NCI-H345 treated with DMSO at 0.1 percent for 48 hours (cell line): ENCODE results near the gene COG4.
"Not testable (repeated sequence)": the region's sequence is repeated elsewhere in the genome, so short reads cannot be mapped to it uniquely, and the experiment has no call there.

ENCODE experiments used
- DNase-seq: peaks from one replicate; lab custom pipeline; 2025; ENCODE audit not compliant: unreplicated experiment; lab: John Stamatoyannopoulos, UW

The COG4 gene

DNA sequence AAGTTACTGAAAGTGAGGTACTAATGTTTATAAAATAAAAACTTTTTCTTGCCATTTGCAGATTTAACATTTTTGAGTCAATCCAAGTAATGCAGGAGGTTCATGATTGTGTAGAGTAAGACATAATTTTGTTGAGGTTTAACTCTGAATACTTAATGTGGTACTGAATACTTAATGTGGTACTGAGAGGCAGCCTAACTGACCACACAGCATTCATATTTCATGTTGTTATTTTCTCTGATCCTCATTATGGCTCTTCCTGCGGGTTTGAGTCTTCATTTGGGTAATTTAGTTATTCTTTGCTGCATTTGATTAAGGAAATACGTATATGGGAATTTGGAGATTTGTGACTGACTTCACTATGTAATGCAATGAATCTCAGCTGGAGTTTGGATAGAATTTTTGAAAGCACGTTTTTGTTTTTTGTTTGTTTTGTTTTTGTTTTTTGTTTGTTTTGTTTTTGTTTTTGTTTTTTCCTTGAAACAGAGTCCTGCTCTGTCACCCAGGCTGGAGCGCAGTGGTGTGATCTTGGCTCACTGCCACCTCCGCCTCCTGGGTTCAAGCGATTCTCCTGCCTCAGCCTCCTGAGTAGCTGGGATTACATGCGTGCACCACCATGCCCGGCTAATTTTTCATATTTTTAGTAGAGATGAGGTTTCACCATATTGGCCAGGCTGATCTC lies 4.1 kb upstream of the COG4 start:
- no peak for DNase-seq

DNA sequence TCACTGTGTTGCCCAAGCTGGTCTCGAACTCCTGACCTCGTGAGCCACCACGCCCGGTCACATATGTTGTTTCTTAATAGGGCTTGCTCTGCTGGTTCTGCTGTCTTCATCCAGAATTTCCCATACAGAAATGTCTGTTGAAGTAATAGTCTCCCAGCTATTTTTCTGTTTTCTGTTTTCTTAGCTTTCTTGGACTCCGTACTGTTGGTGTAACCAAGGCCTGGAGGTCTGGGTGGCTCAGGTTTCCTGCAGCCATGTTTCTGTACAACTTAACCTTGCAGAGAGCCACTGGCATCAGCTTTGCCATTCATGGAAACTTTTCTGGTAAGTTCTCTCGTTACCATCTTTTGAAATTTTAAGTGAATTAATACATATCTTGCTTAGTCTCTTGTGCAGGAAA lies 3.0 kb upstream of the COG4 start:
- DNase-seq, result no peak

- not testable (repeated sequence) for DNase-seq
Measured at GRCh38 chr16:70524399-70524825, 1.1 kb upstream of the COG4 start.

GRCh38 chr16:70523743-70524398 lies 517 bp upstream of the COG4 start, which contains the start of gene SF3B3:
Gene SF3B3, plus strand, starts transcription at chr16:70523816. Its CDS starts 2,841 bp downstream, at chr16:70526657.
- peak; percentile 26 for DNase-seq

GRCh38 chr16:70522216-70523075 lies 908 bp downstream of the COG4 start:
- no peak for DNase-seq

DNA sequence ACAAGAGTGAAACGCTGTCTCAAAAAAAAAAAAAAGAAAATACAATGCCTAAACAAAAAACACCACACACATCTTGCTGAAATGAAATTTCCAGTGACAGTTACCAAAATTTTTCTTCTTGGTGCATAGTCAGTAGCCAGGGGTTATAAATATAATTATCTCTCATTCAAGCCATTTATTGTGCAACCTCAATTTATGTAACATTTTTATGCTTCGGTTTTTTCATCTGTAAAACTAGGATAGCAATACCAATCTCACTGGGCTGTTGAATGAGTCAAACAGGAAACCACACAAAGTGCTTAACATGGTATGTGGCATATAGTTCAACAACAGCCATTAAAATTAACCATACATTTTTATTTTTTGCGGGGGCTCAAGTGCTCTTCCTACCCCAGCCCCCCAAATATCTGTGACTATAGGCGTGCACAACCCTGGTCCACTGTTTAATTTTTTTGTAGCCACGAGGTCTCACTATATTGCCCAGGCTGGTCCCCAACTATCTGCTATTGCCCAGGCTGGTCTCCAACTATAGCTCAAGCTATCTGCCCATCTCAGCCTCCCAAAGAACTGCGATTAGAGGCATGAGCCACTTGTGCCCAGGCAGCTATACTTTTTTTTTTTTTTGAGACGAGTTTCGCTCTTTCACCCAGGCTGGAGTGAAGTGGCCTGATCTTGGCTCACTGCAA lies 2.6 kb downstream of the COG4 start:
- no peak for DNase-seq

DNA sequence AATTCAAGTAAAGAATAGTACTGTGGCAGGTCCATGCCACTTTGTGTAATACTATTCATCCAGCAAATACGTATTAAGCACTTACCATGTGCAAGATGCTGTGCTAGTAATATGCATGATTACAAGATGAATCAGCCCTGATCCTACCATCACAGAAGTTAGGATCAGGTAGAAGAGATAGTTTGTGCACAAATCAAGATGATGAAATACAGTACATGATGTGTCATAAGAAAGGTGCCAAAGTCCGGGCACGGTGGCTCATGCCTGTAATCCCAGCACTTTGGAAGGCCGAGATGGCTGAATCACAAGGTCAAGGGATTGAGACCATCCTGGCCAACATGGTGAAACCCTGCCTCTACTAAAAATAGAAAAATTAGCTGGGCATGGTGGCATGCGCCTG lies 10.9 kb downstream of the COG4 start:
- no peak for DNase-seq

- no peak for DNase-seq
Measured at GRCh38 chr16:70511833-70512232, 11.5 kb downstream of the COG4 start.

GRCh38 chr16:70510216-70510615 lies 13.1 kb downstream of the COG4 start:
- no peak for DNase-seq

- no peak for DNase-seq
Measured at GRCh38 chr16:70508752-70509151, 14.6 kb downstream of the COG4 start.

DNA sequence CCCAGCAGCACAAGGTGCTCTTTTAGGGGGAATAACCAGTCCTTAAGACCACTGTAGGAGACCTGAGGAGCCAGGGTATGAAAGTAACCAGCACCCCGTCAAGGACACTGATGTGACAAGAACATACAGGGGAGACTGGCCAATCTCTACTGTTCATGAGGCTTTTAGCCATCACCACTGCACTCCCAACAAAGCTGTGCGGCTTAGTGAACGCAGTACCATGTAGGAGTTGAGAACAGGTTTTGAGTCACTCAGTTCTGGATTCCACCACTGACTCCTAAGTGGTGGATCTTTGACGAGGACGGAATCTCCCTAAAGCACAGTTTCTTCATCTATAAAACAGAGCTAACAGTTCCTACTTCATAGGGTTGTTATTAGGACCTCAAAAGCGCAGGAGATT lies 26.8 kb downstream of the COG4 start:
- DNase-seq, result no peak

DNA sequence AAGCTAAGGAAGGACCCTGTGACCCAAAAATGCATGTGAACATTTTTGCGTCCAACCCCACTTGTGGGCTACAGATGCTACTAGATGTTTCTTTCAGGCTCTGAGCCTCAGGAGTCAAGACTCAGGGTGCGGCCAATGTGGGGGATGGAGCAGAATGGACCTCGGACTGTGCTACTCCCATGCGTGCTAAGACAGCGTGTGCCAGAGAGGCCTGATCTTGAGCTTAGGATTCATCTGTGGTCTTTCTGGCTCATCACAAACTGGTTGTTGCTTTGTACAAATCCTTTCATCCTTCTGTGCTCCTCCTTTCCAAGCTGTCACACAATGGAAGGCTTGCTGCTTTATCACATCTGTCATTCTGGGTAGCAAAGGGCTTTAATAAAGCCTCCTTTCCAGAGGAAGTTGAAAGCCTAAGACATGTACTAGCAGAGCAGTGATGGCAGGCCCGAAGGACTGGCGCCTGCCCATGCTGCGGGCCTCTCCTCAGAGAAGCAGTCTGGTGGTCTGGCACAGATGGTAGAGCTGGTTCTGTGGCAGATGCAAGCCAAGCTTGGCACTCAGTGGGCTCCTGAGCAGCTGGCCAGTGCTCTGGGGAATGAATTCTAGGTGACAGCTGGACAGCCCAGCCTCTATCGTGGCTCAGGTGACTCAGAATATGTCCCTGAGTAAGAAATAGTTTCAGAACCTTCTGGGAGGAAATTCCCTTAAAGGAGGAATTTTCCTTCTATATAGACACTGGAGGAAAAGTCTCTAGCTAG lies 27.8 kb downstream of the COG4 start:
- DNase-seq, result no peak

GRCh38 chr16:70494777-70495176 lies 28.6 kb downstream of the COG4 start:
- DNase-seq, result no peak

- no peak for DNase-seq
Measured at GRCh38 chr16:70494202-70494770, 29.1 kb downstream of the COG4 start.

DNA sequence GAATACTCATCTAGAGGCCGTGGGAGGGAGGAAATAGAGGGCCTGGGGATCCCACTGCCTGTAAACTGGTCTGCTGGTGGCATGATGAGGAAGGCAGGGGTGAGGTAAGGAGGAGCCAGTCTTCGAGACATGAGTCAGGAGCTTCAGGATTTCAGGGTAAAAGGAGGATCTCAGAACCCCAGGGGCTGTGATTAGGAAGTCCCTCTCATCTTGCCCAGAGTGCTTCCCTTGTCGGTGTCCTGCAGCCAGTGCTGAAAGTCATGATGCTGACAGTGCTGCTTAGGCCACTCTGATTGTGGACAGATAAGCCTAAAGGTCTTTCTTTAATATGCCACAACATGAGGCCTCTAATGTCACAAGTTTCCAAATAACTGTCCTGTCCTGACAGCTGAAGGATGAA lies 29.6 kb downstream of the COG4 start:
- DNase-seq, result no peak

GRCh38 chr16:70490261-70490660 lies 33.1 kb downstream of the COG4 start:
- DNase-seq, result no peak

DNA sequence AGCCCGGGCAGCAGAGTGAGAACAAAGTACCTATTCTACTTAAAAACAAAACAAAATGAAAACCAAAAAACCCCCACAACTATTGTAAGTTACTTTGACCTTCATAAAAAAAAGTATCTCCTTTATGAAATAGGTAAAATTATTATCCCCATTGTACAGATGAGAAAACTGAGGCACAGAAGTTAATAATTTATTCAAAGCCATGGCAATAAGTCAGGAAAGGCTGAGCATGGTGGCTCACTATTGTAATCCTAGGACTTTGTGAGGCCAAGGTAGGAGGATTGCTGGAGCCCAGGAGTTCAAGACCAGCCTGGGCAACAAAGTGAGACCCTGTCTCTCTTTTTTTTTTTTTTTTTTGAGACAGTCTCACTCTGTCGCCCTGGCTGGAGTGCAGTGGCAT lies 38.5 kb downstream of the COG4 start:
- DNase-seq, result no peak

GRCh38 chr16:70483426-70483825 lies 39.9 kb downstream of the COG4 start:
- no peak for DNase-seq

DNA sequence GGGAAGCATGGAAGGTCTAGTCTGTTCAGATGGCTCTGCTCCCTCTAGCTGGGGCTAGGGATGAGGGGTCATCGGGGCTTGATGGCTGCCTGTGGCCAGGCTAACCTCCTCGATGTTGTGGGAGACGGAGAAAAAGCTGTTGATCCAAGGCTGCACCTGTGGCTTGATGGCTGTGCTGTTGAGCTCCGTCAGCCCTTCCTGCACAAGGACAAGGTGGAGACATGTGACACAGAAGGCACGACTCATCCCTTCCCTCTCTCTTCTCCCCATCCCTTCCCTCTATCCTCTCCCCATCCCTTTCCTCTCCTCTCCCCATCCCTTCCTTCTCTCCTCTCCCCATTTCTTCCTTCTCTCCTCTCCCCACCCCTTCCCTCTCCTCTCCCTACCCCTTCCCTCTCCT lies 40.7 kb downstream of the COG4 start:
- DNase-seq, result no peak

DNA sequence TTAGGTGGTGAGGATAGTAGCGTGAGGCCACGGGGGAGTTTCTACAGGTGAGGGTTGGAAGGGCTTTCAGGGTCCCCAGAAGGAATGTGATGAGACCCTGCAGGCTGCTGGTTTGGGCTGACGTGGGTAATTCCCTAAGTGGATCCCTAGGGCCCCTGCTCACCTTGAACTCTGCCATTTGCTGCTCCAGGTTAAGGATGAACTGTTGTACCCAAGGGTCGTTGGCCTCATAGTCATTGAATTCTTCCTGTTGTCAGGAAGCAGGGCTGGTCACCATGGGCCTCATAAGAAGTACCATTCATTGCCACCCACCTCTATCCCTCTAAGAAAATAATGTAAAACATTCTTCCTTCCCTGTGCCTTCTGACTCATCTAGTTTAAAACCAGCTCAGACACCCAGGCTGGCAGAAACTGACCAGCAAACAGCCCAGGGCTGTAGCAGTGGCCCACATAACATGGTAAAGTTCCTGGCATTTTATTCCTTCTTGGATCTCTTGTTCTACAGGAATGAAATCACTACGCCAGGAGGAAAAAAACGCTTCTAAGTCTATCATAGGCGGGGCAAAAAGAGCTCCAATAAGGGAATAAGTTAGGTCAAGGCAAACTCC lies 41.3 kb downstream of the COG4 start:
- no peak for DNase-seq
